ENCODE data around the gene KIF26B.

Gene KIF26B

GRCh38 chr1:245133995-245134715, 20.6 kb upstream of the KIF26B start:
- no peak for DNase-seq

GRCh38 chr1:245142171-245142798, 12.5 kb upstream of the KIF26B start:
- DNase-seq: no peak

- DNase-seq: no peak
Measured at GRCh38 chr1:245142976-245143375, 11.8 kb upstream of the KIF26B start.

- no peak for DNase-seq
Measured at GRCh38 chr1:245143849-245144248, 10.9 kb upstream of the KIF26B start.

GRCh38 chr1:245148069-245148468, 6.7 kb upstream of the KIF26B start:
- DNase-seq: no peak

GRCh38 chr1:245148861-245149260, 5.9 kb upstream of the KIF26B start:
- DNase-seq: no peak

- peak; percentile 82 for DNase-seq
Measured at GRCh38 chr1:245153081-245153551, 1.7 kb upstream of the KIF26B start.

- DNase-seq: peak; percentile 66
Measured at GRCh38 chr1:245153552-245154428, 995 bp upstream of the KIF26B start.

GRCh38 chr1:245155272-245156040, 671 bp downstream of the KIF26B start:
- DNase-seq: peak; percentile 67

GRCh38 chr1:245156041-245156735, 1.4 kb downstream of the KIF26B start:
- peak; percentile 85 for DNase-seq

GRCh38 chr1:245156736-245157505, 2.1 kb downstream of the KIF26B start:
- no peak for DNase-seq

- no peak for DNase-seq
Measured at GRCh38 chr1:245158913-245159312, 4.1 kb downstream of the KIF26B start.

- DNase-seq: no peak
Measured at GRCh38 chr1:245160288-245160687, 5.5 kb downstream of the KIF26B start.

GRCh38 chr1:245160741-245161400, 6.1 kb downstream of the KIF26B start:
- DNase-seq: no peak

- no peak for DNase-seq
Measured at GRCh38 chr1:245161866-245162265, 7.1 kb downstream of the KIF26B start.

GRCh38 chr1:245166471-245166885, 11.7 kb downstream of the KIF26B start:
- DNase-seq: no peak

GRCh38 chr1:245168086-245168485, 13.3 kb downstream of the KIF26B start:
- DNase-seq: no peak

GRCh38 chr1:245168906-245169305, 14.1 kb downstream of the KIF26B start:
- no peak for DNase-seq

- DNase-seq: no peak
Measured at GRCh38 chr1:245169376-245169775, 14.6 kb downstream of the KIF26B start.

- DNase-seq: no peak
Measured at GRCh38 chr1:245172026-245172425, 17.2 kb downstream of the KIF26B start.

GRCh38 chr1:245172829-245173228, 18.0 kb downstream of the KIF26B start:
- no peak for DNase-seq
